H9 (cell line): ENCODE results near the gene SOX8. TPM values are rescaled to one million over a fixed set of nuclear protein-coding genes. Genes with fewer than 3 reads are reported as not detected.

Source experiments
- DNase-seq: peaks from one replicate; pipeline ENCODE4 v3.0.0-alpha.2; 2017
- H2AFZ ChIP-seq: one replicate; pipeline ENCODE4 v1.6.1; 2013; ENCODE audit warnings: mild to moderate bottlenecking, low read length, control low read depth, moderate library complexity
- H2AK5ac ChIP-seq: 2 replicates; pipeline ENCODE4 v1.6.1; 2013; ENCODE audit warnings: low read length, control low read depth, mixed read lengths; ENCODE audit not compliant: insufficient read length
- H2BK120ac ChIP-seq: one replicate; pipeline ENCODE4 v1.6.1; 2013; ENCODE audit warnings: low read depth, mild to moderate bottlenecking, low read length, control low read depth, inconsistent platforms; ENCODE audit not compliant: poor library complexity, severe bottlenecking
- H2BK12ac ChIP-seq: 2 replicates; pipeline ENCODE4 v1.6.1; 2013; ENCODE audit warnings: low read length, control low read depth, mixed read lengths, low read depth; ENCODE audit not compliant: insufficient read length
- H2BK15ac ChIP-seq: 2 replicates; pipeline ENCODE4 v1.6.1; 2013; ENCODE audit warnings: low read depth, low read length, control low read depth
- H2BK20ac ChIP-seq: one replicate; pipeline ENCODE4 v1.6.1; 2013; ENCODE audit warnings: low read depth, mild to moderate bottlenecking, low read length, control low read depth, inconsistent platforms; ENCODE audit not compliant: poor library complexity, severe bottlenecking
- H2BK5ac ChIP-seq: 2 replicates; pipeline ENCODE4 v1.6.1; 2013; ENCODE audit warnings: low read length, control low read depth, mixed read lengths; ENCODE audit not compliant: insufficient read length
- H3K14ac ChIP-seq: 2 replicates; pipeline ENCODE4 v1.6.1; 2013; ENCODE audit warnings: low read length, control low read depth; ENCODE audit not compliant: insufficient read depth
- H3K18ac ChIP-seq: 2 replicates; pipeline ENCODE4 v1.6.1; 2013; ENCODE audit warnings: low read depth, mild to moderate bottlenecking, mixed read lengths, low read length, control low read depth; ENCODE audit not compliant: insufficient read length
- H3K23ac ChIP-seq: 2 replicates; pipeline ENCODE4 v1.6.1; 2013; ENCODE audit warnings: low read length, control low read depth, mixed read lengths, low read depth; ENCODE audit not compliant: insufficient read length
- H3K23me2 ChIP-seq: 2 replicates; pipeline ENCODE4 v1.6.1; 2013; ENCODE audit warnings: low read depth, mild to moderate bottlenecking, mixed read lengths, low read length, control low read depth; ENCODE audit not compliant: insufficient read length, poor library complexity, severe bottlenecking
- H3K27ac ChIP-seq: 2 replicates; pipeline ENCODE4 v1.5.1; 2013; ENCODE audit warnings: low read length, control low read depth, mixed read lengths, low read depth; ENCODE audit not compliant: insufficient read length
- H3K27me3 ChIP-seq: 2 replicates; pipeline ENCODE4 v1.6.1; 2013; ENCODE audit warnings: low read length, control low read depth, inconsistent platforms; ENCODE audit not compliant: insufficient read depth
- H3K4ac ChIP-seq: 2 replicates; pipeline ENCODE4 v1.6.1; 2013; ENCODE audit warnings: low read depth, mild to moderate bottlenecking, control low read depth, inconsistent platforms, low read length, moderate library complexity
- H3K4me1 ChIP-seq: 2 replicates; pipeline ENCODE4 v1.6.1; 2013; ENCODE audit warnings: low read length, control low read depth, inconsistent platforms; ENCODE audit not compliant: insufficient read depth
- H3K4me2 ChIP-seq: 2 replicates; pipeline ENCODE4 v1.6.1; 2013; ENCODE audit warnings: low read length, control low read depth, mixed read lengths; ENCODE audit not compliant: insufficient read length, insufficient read depth
- H3K56ac ChIP-seq: 2 replicates; pipeline ENCODE4 v1.6.1; 2013; ENCODE audit warnings: low read depth, mild to moderate bottlenecking, mixed read lengths, low read length, control low read depth; ENCODE audit not compliant: insufficient read length
- H3K79me1 ChIP-seq: 2 replicates; pipeline ENCODE4 v1.6.1; 2013; ENCODE audit warnings: low read depth, mild to moderate bottlenecking, moderate library complexity, low read length, control low read depth, inconsistent platforms; ENCODE audit not compliant: insufficient read depth, poor library complexity, severe bottlenecking
- H3K79me2 ChIP-seq: 2 replicates; pipeline ENCODE4 v1.6.1; 2013; ENCODE audit warnings: low read length, control low read depth, inconsistent platforms; ENCODE audit not compliant: insufficient read depth
- H3K9ac ChIP-seq: 2 replicates; pipeline ENCODE4 v1.6.1; 2013; ENCODE audit warnings: low read length, control low read depth, mixed read lengths; ENCODE audit not compliant: insufficient read length; ENCODE audit errors: extremely low read depth
- H3K9me3 ChIP-seq: one replicate; pipeline ENCODE4 v1.6.1; 2013; ENCODE audit warnings: low read depth, low read length, inconsistent platforms; ENCODE audit not compliant: control insufficient read depth
- H3T11ph ChIP-seq: one replicate; pipeline ENCODE4 v1.6.1; 2013; ENCODE audit warnings: mild to moderate bottlenecking, low read length, control low read depth, inconsistent platforms
- H4K20me1 ChIP-seq: one replicate; pipeline ENCODE4 v1.6.1; 2013; ENCODE audit not compliant: control insufficient read depth, insufficient read length, insufficient read depth
- H4K5ac ChIP-seq: 2 replicates; pipeline ENCODE4 v1.6.1; 2013; ENCODE audit warnings: low read depth, mild to moderate bottlenecking, mixed read lengths, low read length, control low read depth; ENCODE audit not compliant: insufficient read length
- H4K8ac ChIP-seq: replicated peaks from 2 replicates; pipeline ENCODE4 v1.6.1; 2013; ENCODE audit warnings: low read length, control low read depth, mixed read lengths, low read depth; ENCODE audit not compliant: insufficient read length
- H4K91ac ChIP-seq: 2 replicates; pipeline ENCODE4 v1.6.1; 2013; ENCODE audit warnings: low read depth, mild to moderate bottlenecking, moderate library complexity, mixed read lengths, low read length, control low read depth; ENCODE audit not compliant: insufficient read length
- H3K27ac Mint-ChIP-seq, 3 experiments: 2 replicates in 2 of 3; 3 replicates in 1 of 3; pipeline ENCODE4 v1.8.0; 2020 to 2021; ENCODE audit warnings: mixed read lengths in 3 of 3, mild to moderate bottlenecking in 1 of 3, moderate library complexity in 1 of 3
- H3K27me3 Mint-ChIP-seq: 2 replicates; pipeline ENCODE4 v1.8.0; 2021; ENCODE audit warnings: low read depth, mild to moderate bottlenecking, moderate library complexity, mixed read lengths
- H3K36me3 Mint-ChIP-seq, 3 experiments: 2 replicates in 2 of 3; 3 replicates in 1 of 3; pipeline ENCODE4 v1.8.0; 2020 to 2021; ENCODE audit warnings: low read depth in 3 of 3, mixed read lengths in 3 of 3; ENCODE audit not compliant: insufficient read depth in 1 of 3
- H3K4me1 Mint-ChIP-seq, 2 experiments: 2 replicates each; pipeline ENCODE4 v1.8.0; 2020; ENCODE audit warnings: mixed read lengths in 2 of 2
- H3K4me3 Mint-ChIP-seq, 2 experiments: 2 replicates in 1 of 2; 3 replicates in 1 of 2; pipeline ENCODE4 v1.8.0; 2020 to 2021; ENCODE audit warnings: mild to moderate bottlenecking in 2 of 2, mixed read lengths in 2 of 2, moderate library complexity in 1 of 2
- H3K9me3 Mint-ChIP-seq, 2 experiments: 2 replicates in 1 of 2; 3 replicates in 1 of 2; pipeline ENCODE4 v1.8.0; 2020; ENCODE audit warnings: mild to moderate bottlenecking in 2 of 2, mixed read lengths in 2 of 2, moderate library complexity in 1 of 2
- CTCF ChIP-seq: fragments of 200-600 bp; sonication (generic); conservative IDR thresholded peaks from 3 replicates; pipeline ENCODE4 v1.8.0; 2021; ENCODE audit warnings: antibody characterized with exemption, mild to moderate bottlenecking
- WGBS: extraction: QIAGEN DNeasy Blood & Tissue Kit; methylation state at CpG from one replicate; pipeline ENCODE4 v1.1.7; 2013; ENCODE audit warnings: missing lambda C conversion rate, low lambda C conversion rate, mixed read lengths; ENCODE audit not compliant: insufficient read length; ENCODE audit errors: extremely low coverage; 5-methylcytosine and 5-hydroxymethylcytosine counted together
- total RNA-seq: library from RNA; stranded (reverse); gene quantifications from 2 replicates; pipeline ENCODE4 v1.2.1, GENCODE V29; 2021

SOX8 gene
- total RNA-seq, 1 experiment from 2014 or later = 8.9 TPM

- H3K4ac ChIP-seq = no peak overlapping the region
- no peak overlapping the region for H2AFZ ChIP-seq
- no peaks in the 10 kb centered on the region for H3K79me2 ChIP-seq
- H3K9me3 Mint-ChIP-seq = no peaks in the 10 kb centered on the region
- no peak overlapping the region for H2BK20ac ChIP-seq
- H4K5ac ChIP-seq = no peak overlapping the region
- H2BK15ac ChIP-seq = no peak overlapping the region
- WGBS = no CpG with 5 or more reads among the region's 10 CpGs
- no peaks in the 10 kb centered on the region for H4K20me1 ChIP-seq
- no peak overlapping the region for H2AK5ac ChIP-seq
- H2BK120ac ChIP-seq = no peak overlapping the region
- H2BK12ac ChIP-seq = no peak overlapping the region
- no peak overlapping the region; a peak in 2 of 7 replicates for H3K27ac Mint-ChIP-seq
- H3K9me3 ChIP-seq = no peaks in the 10 kb centered on the region
- H3K4me1 ChIP-seq = no peaks in the 10 kb centered on the region
- no peak overlapping the region for H3K14ac ChIP-seq
- no peak overlapping the region for H4K91ac ChIP-seq
- H3K9ac ChIP-seq = no peak overlapping the region
- no peaks in the 10 kb centered on the region for H3K36me3 Mint-ChIP-seq
- no peak overlapping the region for H3K4me2 ChIP-seq
- no peak overlapping the region for H3K4me3 Mint-ChIP-seq
- H3K27me3 Mint-ChIP-seq = peaks cover 9% of the 10 kb centered on the region
- TF ChIP-seq CTCF = no peak
- no peak overlapping the region for H3K18ac ChIP-seq
- no peak overlapping the region for H4K8ac ChIP-seq
- DNase-seq = no peak
- H3T11ph ChIP-seq = no peak overlapping the region
- no peak overlapping the region for H3K27ac ChIP-seq
- peaks cover 5 to 7% of the 10 kb centered on the region in 2 experiments for H3K4me1 Mint-ChIP-seq
- no peak overlapping the region for H2BK5ac ChIP-seq
- H3K23me2 ChIP-seq = no peaks in the 10 kb centered on the region
- no peak overlapping the region for H3K23ac ChIP-seq
- H3K79me1 ChIP-seq = no peaks in the 10 kb centered on the region
- no peak overlapping the region for H3K56ac ChIP-seq
- no peaks in the 10 kb centered on the region for H3K27me3 ChIP-seq
These were observed 47.4 kb upstream of the SOX8 start for GRCh38 chr16:934178-934577.
